LNCaP clone FGC (cell line): ENCODE measurements around the gene ARHGAP32.
"Not testable (repeated sequence)": the region's sequence is repeated elsewhere in the genome, so short reads cannot be mapped to it uniquely, and the experiment has no call there.

ENCODE experiments used
- DNase-seq: peaks from one replicate; pipeline ENCODE4 v3.0.0-alpha.2; 2011; ENCODE audit warnings: low read depth
- H3K4me3 ChIP-seq: 2 replicates; pipeline ENCODE4 v1.5.1; 2011; ENCODE audit warnings: mild to moderate bottlenecking, low read depth, low read length, control low read depth
- TF ChIP-seq, protein P1 (sequence below): IDR thresholded peaks from 2 replicates; pipeline ENCODE4 v1.5.1; 2012; ENCODE audit warnings: mild to moderate bottlenecking; ENCODE audit not compliant: control insufficient read depth, insufficient read depth; ENCODE audit errors: extremely low read depth

ARHGAP32 gene

DNA sequence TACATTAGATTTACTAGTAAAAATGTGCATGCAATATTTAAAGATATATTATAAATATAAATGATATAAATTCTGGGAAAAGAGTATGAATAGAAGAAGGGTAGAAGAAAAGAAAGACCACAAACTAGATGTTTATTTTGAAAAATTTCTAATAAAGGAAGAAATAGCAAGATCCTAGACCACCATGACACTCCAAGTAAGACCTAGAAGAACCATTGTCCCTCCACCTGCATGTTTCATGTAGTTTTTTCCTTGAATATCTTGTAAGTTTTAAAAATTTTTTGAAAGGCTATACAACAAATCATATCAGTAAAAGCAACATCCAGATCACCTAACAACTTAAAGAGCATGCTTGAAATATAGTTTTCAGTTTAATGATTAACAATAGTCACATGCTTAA lies 46.8 kb downstream of the ARHGAP32 start:
- no peak for DNase-seq
- no peak overlapping the region for H3K4me3 ChIP-seq
- TF ChIP-seq, protein P1, sequence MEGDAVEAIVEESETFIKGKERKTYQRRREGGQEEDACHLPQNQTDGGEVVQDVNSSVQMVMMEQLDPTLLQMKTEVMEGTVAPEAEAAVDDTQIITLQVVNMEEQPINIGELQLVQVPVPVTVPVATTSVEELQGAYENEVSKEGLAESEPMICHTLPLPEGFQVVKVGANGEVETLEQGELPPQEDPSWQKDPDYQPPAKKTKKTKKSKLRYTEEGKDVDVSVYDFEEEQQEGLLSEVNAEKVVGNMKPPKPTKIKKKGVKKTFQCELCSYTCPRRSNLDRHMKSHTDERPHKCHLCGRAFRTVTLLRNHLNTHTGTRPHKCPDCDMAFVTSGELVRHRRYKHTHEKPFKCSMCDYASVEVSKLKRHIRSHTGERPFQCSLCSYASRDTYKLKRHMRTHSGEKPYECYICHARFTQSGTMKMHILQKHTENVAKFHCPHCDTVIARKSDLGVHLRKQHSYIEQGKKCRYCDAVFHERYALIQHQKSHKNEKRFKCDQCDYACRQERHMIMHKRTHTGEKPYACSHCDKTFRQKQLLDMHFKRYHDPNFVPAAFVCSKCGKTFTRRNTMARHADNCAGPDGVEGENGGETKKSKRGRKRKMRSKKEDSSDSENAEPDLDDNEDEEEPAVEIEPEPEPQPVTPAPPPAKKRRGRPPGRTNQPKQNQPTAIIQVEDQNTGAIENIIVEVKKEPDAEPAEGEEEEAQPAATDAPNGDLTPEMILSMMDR, result no peak

DNA sequence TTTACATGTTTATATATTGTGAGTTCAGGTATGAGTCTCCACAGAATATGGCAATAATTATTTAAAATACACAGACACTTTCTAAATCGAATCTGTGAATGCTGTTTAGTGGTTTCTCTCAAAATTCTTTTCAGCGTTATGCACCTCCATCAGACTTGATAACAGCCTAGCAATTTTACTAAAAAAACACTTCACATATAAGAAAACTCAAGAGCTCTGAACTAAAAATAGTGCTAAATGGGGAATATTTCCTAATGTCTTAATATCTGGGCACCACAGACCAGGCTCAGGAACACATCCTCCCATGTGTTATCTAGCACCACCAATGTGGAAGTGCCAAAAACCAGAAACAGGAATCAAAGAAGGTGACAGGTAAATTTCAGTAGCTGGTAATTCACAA lies 47.9 kb downstream of the ARHGAP32 start:
- TF ChIP-seq, protein P1, result no peak
- DNase-seq, result no peak
- no peak overlapping the region for H3K4me3 ChIP-seq

DNA sequence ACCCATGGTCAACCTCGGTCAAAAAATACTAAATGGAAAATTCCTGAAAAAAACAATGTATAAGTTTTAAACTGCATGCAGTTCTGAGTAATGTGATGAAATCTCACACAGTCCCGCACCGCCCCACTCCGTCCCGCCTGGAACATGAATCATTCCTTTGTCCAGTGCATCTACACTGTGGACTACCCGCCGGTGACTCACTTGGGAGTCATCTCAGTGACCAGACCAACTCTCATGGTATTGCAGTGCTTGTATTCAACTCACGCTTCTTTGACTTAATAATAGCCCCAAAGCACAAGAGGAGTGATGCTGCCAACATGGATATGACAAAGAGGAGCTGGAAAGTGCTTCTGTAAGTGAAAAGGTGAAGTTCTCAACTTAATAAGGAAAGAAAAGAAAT lies 48.8 kb downstream of the ARHGAP32 start:
- DNase-seq, result no peak
- H3K4me3 ChIP-seq, result no peak overlapping the region
- TF ChIP-seq, protein P1, result no peak

DNA sequence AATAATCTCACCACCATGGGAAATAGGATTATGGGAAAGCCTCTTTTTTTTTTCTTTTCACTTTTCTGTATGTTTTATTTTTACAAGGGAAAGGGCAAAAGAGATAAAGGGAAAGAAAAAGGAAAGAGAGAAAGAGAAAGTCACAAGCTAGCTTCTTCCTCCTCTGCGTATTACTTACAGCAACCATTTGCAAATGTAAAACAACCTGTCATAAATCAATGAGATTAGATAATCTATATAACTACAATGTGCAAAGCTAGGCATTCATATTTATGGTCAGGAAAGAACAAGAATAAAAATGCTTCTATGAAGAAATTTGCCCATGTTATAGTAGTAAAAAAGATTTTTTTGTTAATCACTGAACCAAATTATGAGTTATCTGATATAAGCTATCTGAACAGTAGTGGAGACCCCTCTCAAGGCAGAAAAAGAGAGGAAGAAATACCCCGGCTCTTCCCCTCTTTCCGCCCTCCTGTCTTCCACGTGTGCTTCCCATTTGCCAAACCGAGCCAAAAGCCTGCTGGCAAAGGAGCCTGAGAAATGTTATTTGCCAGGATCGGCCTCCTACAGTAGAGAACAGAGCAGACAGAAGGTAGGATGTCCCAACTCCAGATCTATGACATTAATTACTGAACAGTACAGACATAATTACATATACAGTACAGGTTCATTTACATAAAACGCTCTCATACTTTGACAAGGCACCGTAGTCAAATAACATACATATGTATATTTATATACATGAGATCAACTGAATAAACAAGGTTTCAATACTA lies 50.2 kb downstream of the ARHGAP32 start:
- no peak for DNase-seq
- no peak overlapping the region for H3K4me3 ChIP-seq
- TF ChIP-seq, protein P1, result no peak

DNA sequence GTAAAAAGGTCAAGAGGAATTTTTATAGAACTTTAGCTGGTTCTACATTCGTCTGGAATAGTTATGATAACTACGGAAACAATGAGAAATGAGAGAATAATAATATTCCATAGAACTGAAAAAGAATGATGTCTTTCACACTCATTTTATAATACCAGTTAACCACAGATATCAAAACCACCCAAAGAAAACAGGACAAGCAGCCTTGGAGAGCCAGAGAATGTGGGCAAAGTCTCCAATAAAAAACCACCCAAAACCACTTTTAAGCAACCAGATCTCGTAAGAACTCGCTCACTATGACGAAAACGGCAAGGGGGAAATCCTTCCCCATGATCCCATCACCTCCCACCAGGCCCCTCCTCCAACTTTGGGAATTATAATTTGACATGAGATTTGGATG lies 60.8 kb downstream of the ARHGAP32 start:
- TF ChIP-seq, protein P1, result no peak
- DNase-seq, result no peak

DNA sequence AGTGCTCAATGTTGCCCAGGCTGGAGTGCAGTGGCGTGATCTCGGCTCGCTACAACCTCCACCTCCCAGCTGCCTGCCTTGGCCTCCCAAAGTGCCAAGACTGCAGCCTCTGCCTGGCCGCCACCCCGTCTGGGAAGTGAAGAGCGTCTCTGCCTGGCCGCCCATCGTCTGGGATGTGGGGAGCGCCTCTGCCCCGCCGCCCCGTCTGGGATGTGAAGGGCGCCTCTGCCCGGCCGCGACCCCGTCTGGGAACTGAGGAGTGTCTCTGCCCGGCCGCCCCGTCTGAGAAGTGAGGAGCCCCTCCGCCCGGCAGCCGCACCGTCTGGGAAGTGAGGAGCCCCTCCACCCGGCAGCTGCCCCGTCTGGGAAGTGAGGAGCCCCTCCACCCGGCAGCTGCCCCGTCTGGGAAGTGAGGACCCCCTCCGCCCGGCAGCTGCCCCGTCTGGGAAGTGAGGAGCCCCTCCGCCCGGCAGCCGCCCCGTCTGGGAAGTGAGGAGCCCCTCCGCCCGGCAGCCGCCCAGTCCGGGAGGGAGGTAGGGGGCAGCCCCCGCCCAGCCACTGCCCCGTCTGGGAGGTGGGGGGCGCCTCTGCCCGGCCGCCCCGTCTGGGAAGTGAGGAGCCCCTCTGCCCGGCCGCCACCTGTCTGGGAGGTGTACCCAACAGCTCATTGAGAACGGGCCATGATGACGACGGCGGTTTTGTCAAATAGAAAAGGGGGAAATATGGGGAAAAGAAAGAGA lies 63.1 kb downstream of the ARHGAP32 start:
- H3K4me3 ChIP-seq, DNase-seq: not testable (repeated sequence)

More for the DNA sequence above, 60.8 kb downstream of the ARHGAP32 start:
- no peak overlapping the region for H3K4me3 ChIP-seq

DNA sequence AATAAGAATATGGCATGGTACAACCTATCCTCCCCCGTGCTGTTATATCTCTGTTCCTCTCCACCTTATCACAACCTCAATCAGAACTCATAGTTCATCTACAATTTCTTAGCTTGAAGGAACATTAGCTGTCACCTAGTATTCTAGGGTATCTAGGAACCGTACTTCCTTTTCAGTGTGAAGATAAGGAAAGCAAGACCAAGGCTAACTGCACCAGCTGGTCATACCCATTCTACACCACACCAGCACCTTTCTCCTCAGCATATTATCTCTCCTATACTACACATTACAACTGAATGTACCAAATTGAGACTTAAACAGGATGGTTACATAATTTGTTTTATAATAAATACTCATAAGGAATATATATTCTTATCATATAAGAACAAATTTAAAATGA lies 73.1 kb downstream of the ARHGAP32 start:
- TF ChIP-seq, protein P1, result no peak
- DNase-seq, result no peak
- H3K4me3 ChIP-seq, result no peak overlapping the region
